RWPE1 (cell line): ENCODE measurements around the gene FGR.

Experiments
- CTCF ChIA-PET: fragments of 350-600 bp; sonication (Branson Sonifier 250); formaldehyde crosslinking; extraction: SDS; loops from one replicate; lab custom pipeline; 2021; lab: Yijun Ruan, JAX
- POLR2A ChIA-PET: fragments of 400-600 bp; formaldehyde crosslinking; extraction: SDS; loops from one replicate; lab custom pipeline; 2020; ENCODE audit warnings: antibody characterized with exemption; ENCODE audit not compliant: low non-redundant PET; lab: Yijun Ruan, JAX
- DNase-seq: peaks from one replicate; pipeline ENCODE4 v3.0.0; 2012; ENCODE audit warnings: low spot score
- H3K27ac ChIP-seq: fragments of 450-650 bp; 2 replicates; pipeline ENCODE4 v1.5.1; 2017
- TF ChIP-seq, protein P1 (sequence below): fragments of 450-650 bp; conservative IDR thresholded peaks from 2 replicates; pipeline ENCODE4 v1.5.1; 2017; ENCODE audit warnings: low read depth, mild to moderate bottlenecking

The FGR gene

DNA sequence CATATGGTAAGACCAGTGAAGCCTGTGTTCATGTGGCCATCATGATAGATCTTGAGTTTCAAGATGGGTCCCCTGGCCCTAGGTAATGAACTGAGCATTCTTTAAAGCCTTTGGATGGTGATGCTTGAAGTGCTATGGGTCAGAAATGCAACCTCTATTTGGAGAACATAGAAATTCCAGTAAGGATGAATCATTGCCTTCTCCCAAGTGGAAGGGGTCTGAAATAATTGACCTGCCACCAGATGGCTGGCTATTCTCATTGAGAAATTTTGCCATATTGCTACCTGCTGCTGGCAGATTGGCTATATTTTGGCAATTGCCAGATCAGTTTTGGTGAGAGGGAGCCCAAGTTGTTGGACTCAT, 37.7 kb upstream of the FGR start:
- CTCF ChIA-PET, result interaction anchor here (0.8 to 1.1 kb wide), 2 partner anchors 100 to 277 kb away, joined by 3 to 4 read pairs; partner anchors contain the start of gene STX12
- POLR2A ChIA-PET, result interaction anchor here (1.2 kb wide), 1 partner anchor 100 kb away, joined by 4 read pairs; the partner anchor contains the start of gene STX12
- TF ChIP-seq, protein P1, sequence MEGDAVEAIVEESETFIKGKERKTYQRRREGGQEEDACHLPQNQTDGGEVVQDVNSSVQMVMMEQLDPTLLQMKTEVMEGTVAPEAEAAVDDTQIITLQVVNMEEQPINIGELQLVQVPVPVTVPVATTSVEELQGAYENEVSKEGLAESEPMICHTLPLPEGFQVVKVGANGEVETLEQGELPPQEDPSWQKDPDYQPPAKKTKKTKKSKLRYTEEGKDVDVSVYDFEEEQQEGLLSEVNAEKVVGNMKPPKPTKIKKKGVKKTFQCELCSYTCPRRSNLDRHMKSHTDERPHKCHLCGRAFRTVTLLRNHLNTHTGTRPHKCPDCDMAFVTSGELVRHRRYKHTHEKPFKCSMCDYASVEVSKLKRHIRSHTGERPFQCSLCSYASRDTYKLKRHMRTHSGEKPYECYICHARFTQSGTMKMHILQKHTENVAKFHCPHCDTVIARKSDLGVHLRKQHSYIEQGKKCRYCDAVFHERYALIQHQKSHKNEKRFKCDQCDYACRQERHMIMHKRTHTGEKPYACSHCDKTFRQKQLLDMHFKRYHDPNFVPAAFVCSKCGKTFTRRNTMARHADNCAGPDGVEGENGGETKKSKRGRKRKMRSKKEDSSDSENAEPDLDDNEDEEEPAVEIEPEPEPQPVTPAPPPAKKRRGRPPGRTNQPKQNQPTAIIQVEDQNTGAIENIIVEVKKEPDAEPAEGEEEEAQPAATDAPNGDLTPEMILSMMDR, result no peak
- DNase-seq, result no peak
- H3K27ac ChIP-seq, result peak overlapping the region; percentile 81

DNA sequence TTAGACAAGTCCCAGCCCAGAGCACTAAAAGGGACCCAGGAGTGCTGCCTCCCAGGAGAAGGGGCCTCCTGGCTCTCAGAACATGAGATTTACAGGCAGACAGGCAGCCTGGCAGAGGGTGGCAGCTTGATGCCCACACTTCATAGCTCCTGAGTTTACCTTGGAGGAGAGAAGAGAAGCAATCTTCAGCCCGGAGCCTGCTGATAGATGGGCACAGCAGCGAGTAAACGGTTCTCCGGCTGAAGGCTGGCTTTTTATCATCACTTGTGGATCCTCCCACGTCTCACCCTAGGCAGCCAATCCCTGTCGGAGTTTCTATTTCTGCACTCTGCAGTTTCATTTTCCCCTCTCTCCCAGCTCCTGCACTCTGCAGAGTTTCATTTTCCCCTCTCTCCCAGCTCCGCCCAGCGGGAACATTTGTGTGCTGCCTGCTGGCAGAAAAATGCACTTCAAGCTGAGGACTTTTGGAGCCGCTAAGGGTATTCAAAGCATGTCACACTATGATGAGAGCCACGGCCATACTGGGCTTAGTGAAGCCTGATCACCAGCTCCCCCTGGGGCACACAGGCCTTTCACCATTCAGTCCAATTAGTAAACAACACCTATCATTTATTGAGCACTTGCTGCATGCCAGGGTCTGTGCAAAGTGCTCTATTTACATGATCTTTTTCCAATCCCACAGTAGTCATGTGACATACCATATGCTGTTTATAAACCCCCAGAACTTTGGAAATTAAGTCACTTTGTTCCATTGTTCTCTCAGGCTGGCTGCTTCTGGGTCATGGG, 37.2 kb upstream of the FGR start, which contains the start of gene IFI6:
TSS of gene IFI6 (minus strand) at position 229 of the 786 bp plus-strand sequence. CDS start 2,878 bp downstream, outside the sequence.
- TF ChIP-seq, protein P1, result peak; percentile 42
- H3K27ac ChIP-seq, result peak within 1 kb of the TSS; percentile 81
- peak; percentile 100 for DNase-seq
- POLR2A ChIA-PET, result interaction anchor here (0.6 to 1.2 kb wide), 4 partner anchors 53 to 287 kb away, joined by 3 to 4 read pairs (median 4); partner anchors contain the start of genes FAM76A and STX12
- CTCF ChIA-PET, result interaction anchor here (0.8 to 1.1 kb wide), 3 partner anchors 9 to 277 kb away, joined by 3 to 4 read pairs (median 3); partner anchors contain the start of gene STX12

DNA sequence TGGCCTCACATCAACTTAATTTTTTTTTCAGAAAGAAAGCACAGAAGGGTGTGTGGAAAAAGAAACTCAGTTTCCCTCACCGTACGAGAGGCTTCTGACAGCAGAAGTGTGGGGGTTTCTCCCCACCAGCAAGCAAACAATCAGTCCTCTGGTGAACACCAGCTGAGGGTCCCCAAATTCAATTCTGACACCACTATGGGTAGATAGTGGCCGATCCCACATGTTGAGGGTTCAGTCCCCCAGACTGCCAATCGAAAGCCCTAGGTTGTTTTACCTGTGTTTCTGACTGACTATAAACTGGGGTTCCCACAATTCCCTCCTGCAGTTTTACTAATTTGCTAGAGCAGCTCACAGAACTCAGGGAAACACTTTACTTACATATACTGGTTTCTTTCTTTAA, 34.9 kb upstream of the FGR start:
- ChIA-PET CTCF (interaction anchor here (0.5 to 1.1 kb wide), 13 partner anchors 10 to 521 kb away, joined by 3 to 10 read pairs (median 3); partner anchors contain the start of gene FAM76A), POLR2A (interaction anchor here (0.8 kb wide), 1 partner anchor 47 kb away, joined by 3 read pairs; no protein-coding TSS in a partner anchor)
- no peak overlapping the region for H3K27ac ChIP-seq
- TF ChIP-seq, protein P1, result no peak
- no peak for DNase-seq

DNA sequence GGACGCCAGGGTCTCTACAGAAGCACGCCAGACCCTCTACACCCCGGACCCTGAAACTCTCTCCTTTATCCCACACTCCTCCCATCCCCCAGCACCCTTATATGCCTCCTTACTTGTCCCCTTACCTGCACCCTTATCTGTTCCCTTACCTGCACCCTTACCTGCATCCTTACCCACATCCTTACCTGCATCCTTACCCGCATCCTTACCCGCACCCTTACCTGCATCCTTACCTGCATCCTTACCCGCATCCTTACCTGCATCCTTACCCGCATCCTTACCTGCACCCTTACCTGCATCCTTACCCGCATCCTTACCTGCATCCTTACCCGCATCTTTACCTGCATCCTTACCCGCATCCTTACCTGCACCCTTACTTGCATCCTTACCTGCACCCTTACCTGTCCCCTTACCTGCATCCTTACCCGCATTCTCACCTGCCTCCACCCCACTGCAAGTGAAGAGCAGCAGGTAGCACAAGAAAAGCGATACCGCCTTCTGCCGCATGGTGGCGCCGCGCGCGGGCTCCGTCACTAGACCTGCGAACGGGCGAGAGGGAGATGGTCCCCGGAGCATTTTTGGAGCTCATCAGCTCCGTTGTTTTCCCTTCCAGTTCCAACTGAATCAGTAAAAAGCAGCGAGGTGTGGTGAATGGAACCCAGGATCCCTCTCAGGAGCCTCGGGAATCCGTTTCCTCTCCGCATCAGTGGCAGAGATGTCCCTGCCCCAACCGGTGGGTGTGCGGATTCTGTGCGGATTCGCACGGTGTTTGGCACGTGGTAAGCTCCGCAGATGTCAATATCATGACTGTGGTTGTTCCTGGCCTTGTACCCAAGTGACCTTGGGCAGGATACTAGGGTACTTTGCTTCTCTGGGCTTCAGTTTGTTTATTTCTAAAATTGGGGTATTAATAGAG, 34.1 kb upstream of the FGR start:
- DNase-seq, result peak; percentile 67
- ChIA-PET CTCF (interaction anchor here (0.5 to 1.1 kb wide), 17 partner anchors 11 to 520 kb away, joined by 3 to 10 read pairs (median 3); partner anchors contain the start of gene FAM76A), POLR2A (no interaction called here)
- H3K27ac ChIP-seq, result no peak overlapping the region
- TF ChIP-seq, protein P1, result peak; percentile 92

DNA sequence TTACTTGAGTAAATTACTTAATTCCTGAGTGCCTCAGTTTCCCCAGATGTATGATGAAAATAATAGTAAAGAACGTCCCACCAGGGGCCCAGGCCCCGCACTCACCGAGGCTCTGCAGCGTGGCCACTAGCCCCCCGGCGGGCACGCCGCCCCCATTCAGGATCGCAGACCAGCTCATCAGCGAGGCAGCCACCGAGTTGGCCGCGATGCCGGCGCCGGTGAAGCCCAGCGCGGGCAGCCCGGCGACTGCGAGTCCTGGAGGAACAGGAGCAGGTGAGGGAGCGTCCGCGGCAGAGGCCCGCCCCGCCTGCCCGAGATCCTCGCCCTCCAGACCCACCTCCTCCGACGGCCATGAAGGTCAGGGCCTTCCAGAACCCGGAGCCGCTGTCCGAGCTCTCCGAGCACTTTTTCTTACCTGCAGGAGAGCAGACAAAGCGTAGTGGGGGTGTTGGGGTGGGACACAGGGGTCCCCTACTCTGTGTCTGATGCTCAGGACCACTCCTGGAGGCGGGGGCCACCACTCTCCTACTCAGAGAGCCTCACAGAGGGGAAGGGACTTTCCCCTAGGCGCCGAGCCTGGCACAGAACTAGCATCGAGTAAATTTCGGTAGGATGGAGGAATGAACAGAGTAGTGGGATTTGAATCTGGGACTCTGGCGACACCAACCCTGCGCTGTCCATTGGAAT, 33.3 kb upstream of the FGR start:
- POLR2A ChIA-PET, result no interaction called here

More for the DNA sequence above, 33.3 kb upstream of the FGR start:
- CTCF ChIA-PET, result interaction anchor here (0.5 to 0.6 kb wide), 2 partner anchors 15 to 35 kb away, joined by 3 read pairs; no protein-coding TSS in a partner anchor
- DNase-seq, result no peak
- H3K27ac ChIP-seq, result no peak overlapping the region
- TF ChIP-seq, protein P1, result no peak
